Measurements from ENCODE around the gene FIGLA. TPM values are rescaled to one million over a fixed set of nuclear protein-coding genes. Genes with fewer than 3 reads are reported as not detected.

FIGLA gene
- total and polyA plus RNA-seq, 2 of the 8 experiments (the other 6 are each of a cell fraction or from before 2014, with no cell fraction given) = not detected

GRCh38 chr2:70750320-70750719, 40.1 kb downstream of the FIGLA start (continued):
- TF ChIP-seq, protein P1, sequence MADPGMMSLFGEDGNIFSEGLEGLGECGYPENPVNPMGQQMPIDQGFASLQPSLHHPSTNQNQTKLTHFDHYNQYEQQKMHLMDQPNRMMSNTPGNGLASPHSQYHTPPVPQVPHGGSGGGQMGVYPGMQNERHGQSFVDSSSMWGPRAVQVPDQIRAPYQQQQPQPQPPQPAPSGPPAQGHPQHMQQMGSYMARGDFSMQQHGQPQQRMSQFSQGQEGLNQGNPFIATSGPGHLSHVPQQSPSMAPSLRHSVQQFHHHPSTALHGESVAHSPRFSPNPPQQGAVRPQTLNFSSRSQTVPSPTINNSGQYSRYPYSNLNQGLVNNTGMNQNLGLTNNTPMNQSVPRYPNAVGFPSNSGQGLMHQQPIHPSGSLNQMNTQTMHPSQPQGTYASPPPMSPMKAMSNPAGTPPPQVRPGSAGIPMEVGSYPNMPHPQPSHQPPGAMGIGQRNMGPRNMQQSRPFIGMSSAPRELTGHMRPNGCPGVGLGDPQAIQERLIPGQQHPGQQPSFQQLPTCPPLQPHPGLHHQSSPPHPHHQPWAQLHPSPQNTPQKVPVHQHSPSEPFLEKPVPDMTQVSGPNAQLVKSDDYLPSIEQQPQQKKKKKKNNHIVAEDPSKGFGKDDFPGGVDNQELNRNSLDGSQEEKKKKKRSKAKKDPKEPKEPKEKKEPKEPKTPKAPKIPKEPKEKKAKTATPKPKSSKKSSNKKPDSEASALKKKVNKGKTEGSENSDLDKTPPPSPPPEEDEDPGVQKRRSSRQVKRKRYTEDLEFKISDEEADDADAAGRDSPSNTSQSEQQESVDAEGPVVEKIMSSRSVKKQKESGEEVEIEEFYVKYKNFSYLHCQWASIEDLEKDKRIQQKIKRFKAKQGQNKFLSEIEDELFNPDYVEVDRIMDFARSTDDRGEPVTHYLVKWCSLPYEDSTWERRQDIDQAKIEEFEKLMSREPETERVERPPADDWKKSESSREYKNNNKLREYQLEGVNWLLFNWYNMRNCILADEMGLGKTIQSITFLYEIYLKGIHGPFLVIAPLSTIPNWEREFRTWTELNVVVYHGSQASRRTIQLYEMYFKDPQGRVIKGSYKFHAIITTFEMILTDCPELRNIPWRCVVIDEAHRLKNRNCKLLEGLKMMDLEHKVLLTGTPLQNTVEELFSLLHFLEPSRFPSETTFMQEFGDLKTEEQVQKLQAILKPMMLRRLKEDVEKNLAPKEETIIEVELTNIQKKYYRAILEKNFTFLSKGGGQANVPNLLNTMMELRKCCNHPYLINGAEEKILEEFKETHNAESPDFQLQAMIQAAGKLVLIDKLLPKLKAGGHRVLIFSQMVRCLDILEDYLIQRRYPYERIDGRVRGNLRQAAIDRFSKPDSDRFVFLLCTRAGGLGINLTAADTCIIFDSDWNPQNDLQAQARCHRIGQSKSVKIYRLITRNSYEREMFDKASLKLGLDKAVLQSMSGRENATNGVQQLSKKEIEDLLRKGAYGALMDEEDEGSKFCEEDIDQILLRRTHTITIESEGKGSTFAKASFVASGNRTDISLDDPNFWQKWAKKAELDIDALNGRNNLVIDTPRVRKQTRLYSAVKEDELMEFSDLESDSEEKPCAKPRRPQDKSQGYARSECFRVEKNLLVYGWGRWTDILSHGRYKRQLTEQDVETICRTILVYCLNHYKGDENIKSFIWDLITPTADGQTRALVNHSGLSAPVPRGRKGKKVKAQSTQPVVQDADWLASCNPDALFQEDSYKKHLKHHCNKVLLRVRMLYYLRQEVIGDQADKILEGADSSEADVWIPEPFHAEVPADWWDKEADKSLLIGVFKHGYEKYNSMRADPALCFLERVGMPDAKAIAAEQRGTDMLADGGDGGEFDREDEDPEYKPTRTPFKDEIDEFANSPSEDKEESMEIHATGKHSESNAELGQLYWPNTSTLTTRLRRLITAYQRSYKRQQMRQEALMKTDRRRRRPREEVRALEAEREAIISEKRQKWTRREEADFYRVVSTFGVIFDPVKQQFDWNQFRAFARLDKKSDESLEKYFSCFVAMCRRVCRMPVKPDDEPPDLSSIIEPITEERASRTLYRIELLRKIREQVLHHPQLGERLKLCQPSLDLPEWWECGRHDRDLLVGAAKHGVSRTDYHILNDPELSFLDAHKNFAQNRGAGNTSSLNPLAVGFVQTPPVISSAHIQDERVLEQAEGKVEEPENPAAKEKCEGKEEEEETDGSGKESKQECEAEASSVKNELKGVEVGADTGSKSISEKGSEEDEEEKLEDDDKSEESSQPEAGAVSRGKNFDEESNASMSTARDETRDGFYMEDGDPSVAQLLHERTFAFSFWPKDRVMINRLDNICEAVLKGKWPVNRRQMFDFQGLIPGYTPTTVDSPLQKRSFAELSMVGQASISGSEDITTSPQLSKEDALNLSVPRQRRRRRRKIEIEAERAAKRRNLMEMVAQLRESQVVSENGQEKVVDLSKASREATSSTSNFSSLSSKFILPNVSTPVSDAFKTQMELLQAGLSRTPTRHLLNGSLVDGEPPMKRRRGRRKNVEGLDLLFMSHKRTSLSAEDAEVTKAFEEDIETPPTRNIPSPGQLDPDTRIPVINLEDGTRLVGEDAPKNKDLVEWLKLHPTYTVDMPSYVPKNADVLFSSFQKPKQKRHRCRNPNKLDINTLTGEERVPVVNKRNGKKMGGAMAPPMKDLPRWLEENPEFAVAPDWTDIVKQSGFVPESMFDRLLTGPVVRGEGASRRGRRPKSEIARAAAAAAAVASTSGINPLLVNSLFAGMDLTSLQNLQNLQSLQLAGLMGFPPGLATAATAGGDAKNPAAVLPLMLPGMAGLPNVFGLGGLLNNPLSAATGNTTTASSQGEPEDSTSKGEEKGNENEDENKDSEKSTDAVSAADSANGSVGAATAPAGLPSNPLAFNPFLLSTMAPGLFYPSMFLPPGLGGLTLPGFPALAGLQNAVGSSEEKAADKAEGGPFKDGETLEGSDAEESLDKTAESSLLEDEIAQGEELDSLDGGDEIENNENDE (IDR thresholded peaks at IDR 0.05; ENCODE audit: insufficient replicate concordance, low read length) = no peak
- no peak for TF ChIP-seq KDM1A (IDR thresholded peaks at IDR 0.05; ENCODE audit: borderline replicate concordance, low read length)
- TF ChIP-seq, protein P2, sequence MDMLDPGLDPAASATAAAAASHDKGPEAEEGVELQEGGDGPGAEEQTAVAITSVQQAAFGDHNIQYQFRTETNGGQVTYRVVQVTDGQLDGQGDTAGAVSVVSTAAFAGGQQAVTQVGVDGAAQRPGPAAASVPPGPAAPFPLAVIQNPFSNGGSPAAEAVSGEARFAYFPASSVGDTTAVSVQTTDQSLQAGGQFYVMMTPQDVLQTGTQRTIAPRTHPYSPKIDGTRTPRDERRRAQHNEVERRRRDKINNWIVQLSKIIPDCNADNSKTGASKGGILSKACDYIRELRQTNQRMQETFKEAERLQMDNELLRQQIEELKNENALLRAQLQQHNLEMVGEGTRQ (IDR thresholded peaks at IDR 0.05; ENCODE audit: low read length) = no peak
- TF ChIP-seq TEAD4 (IDR thresholded peaks at IDR 0.05; ENCODE audit: low read depth, low read length) = peak; percentile 55; the same call in 1 of the 2 replicates
- TF ChIP-seq TCF12 (IDR thresholded peaks at IDR 0.05; ENCODE audit: low read depth, low read length) = no peak
